HG03066 (cell line): ENCODE data around the gene ERC1.

Source experiments
- ATAC-seq: cut with Tn5 transposase; IDR thresholded peaks from one replicate; pipeline ENCODE4 v1.9.1; 2021; ENCODE audit warnings: low read depth; ENCODE audit not compliant: unreplicated experiment

The ERC1 gene

DNA sequence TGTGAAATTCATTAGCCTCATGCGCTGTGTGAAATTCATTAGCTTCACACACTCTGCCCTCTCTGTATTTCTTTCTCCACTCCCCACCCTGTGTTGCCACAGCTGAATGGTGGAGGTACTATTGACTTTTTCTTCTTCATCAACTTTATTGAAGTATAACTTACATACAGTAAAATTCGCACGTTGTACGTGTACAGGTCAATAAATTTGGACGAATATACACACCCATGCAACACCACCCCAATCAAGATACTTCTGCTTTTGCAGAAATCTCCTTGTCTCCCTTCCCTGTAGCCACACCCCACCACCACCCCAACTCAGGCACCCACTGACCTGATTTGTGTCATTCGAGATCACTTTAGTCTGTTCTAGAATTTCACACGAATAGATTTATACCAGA lies 551.6 kb downstream of the ERC1 start:
- no peak for ATAC-seq

GRCh38 chr12:1544996-1545700 lies 554.1 kb downstream of the ERC1 start:
- no peak for ATAC-seq
